HG03280 (cell line): ENCODE measurements around the gene RERE.

Experiments used
- ATAC-seq: cut with Tn5 transposase; IDR thresholded peaks from one replicate; pipeline ENCODE4 v1.9.1; 2021; ENCODE audit warnings: mild to moderate bottlenecking, moderate library complexity; ENCODE audit not compliant: unreplicated experiment

RERE gene

GRCh38 chr1:8325771-8326170, 491.7 kb downstream of the RERE start:
- ATAC-seq: no peak

- ATAC-seq: no peak
These were observed 493.1 kb downstream of the RERE start for GRCh38 chr1:8324176-8324810.

GRCh38 chr1:8323706-8324105, 493.7 kb downstream of the RERE start:
- ATAC-seq: no peak

DNA sequence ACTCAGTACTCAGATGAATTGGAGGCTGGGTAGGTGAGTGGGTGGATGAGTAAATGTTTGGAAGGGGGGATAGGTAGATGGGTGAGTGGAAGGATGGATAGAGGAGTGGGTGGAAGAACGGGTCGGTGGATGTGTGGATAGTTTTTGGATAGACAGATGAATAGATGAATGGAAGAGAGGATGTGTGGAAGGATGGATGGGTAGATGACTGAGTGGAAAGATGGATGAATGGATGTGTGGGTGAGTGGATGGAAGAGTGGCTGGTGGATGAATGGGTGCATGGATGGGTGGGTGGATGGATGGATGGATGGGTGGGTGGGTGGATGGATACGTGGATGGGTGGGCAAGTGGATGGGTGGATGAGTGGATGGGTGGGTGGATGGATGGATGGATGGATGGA, 495.8 kb downstream of the RERE start:
- no peak for ATAC-seq

GRCh38 chr1:8318436-8318835, 499.0 kb downstream of the RERE start:
- no peak for ATAC-seq

- no peak for ATAC-seq
These were observed 499.6 kb downstream of the RERE start, which contains the start of gene SLC45A1 for GRCh38 chr1:8317647-8318381. Gene SLC45A1 (plus strand): TSS chr1:8318114. CDS start chr1:8324330, 6,216 bp downstream.

- no peak for ATAC-seq
These were observed 501.6 kb downstream of the RERE start for GRCh38 chr1:8315573-8316475.

DNA sequence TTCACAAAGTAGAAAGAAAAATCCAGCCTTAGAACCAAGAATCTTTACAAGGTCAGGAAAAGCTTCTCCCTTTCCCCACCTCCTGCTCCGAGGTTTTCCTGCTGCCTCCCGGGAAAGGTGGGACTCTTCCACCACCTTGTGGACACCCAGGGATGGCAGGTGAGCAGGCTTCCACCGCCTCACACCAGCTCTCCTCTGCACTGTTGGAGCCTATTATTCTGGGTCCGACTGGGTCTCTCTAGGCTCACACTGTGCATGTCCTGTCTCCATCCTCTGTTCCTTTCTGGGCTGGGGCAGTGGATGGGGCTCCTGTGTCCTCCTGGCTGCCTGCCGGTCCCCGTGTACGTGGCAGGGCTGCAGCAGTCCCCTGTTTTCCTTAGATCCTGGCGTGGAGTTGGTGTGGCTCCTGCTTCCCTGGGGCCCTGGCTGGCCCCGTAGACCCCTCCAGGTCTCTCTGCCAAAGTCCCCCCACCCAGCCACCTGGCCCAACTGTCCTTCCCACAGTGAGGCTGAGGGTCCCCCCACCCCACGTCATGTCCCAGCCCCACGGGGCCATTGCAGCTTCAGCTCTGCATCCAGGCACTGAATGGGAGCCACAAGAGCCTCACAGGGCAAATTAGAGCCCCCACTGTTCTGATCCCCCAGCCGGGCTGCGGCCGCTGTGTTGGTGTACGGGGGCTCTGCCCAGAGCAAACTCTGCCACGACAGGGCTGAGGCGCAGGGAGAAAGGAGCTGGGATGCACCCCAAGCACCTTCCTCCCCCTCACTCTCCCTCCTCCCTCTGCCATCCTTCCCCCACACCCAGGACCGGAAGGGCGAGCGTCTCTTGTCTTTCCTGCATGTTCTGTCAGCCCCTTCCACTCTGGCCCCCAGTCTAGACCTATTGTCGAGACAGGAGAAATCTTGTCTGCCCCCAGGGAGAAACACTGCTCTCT, 502.8 kb downstream of the RERE start:
- ATAC-seq: no peak

DNA sequence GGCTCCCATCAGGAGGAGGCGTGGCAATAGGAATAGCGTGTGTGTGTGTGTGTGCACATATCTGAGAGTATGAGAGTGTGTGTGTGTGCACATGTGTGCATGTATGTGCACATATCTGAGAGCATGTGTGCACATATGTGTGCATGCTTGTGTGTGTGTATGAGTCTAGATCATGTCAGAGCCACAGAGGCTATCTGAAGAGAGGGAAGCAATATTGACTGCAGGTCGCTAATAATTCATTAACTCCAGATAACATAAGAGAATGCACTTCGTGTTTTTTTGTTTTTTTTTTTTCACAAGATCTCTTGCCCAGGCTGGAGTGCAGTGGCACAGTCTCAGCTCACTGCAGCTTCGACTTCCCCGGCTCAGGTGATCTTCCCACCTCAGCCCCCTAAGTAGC, 504.2 kb downstream of the RERE start:
- no peak for ATAC-seq

- no peak for ATAC-seq
These were observed 504.9 kb downstream of the RERE start for GRCh38 chr1:8312235-8313218.

- no peak for ATAC-seq
These were observed 506.2 kb downstream of the RERE start for GRCh38 chr1:8311068-8311718.

DNA sequence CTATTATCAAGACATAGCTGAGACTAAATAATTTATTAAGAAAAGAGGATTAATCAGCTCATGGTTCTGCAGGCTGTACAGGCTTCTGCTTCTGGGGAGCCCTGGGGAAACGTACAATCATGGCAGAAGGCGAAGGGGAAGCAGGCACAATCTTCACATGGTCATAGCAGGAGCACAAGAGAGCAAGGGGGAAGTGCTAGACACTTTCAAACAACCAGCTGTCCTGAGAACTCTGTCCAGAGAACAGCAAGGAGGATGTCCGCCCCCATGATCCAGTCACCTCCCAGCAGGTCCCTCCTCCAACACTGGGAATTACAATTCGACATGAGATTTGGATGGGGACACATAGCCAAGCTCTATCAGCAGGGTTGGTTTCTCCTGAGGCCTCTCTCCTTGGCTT, 509.8 kb downstream of the RERE start:
- ATAC-seq: no peak

- no peak for ATAC-seq
These were observed 513.6 kb downstream of the RERE start for GRCh38 chr1:8303876-8304275.

- ATAC-seq: no peak
These were observed 514.3 kb downstream of the RERE start for GRCh38 chr1:8303141-8303540.
